SK-N-SH (cell line): ENCODE results near the gene POLG2. TPM values are rescaled to one million over a fixed set of nuclear protein-coding genes. Genes with fewer than 3 reads are reported as not detected.

ENCODE experiments used
- CTCF ChIA-PET: fragments of 300-600, 350-600 bp; formaldehyde crosslinking; extraction: SDS; loops from one replicate; lab custom pipeline; 2021; lab: Yijun Ruan, JAX
- POLR2A ChIA-PET: fragments of 350-600 bp; sonication (Branson Sonifier 250); formaldehyde crosslinking; extraction: SDS; loops from one replicate; lab custom pipeline; 2020; ENCODE audit warnings: antibody characterized with exemption, inconsistent platforms; lab: Yijun Ruan, JAX
- DNase-seq: peaks from one replicate; pipeline ENCODE4 v3.0.0; 2012
- H2AFZ ChIP-seq: fragments of 200-600 bp; sonication (generic); 2 replicates; pipeline ENCODE4 v1.8.1; 2016; ENCODE audit warnings: antibody characterized with exemption, mild to moderate bottlenecking, low read depth
- H3F3A ChIP-seq: fragments of 200-600 bp; sonication (generic); replicated peaks from 2 replicates; pipeline ENCODE3; 2016; ENCODE audit warnings: antibody characterized with exemption, mild to moderate bottlenecking; ENCODE audit not compliant: insufficient read depth
- H3K27ac ChIP-seq, 2 experiments: fragments of 200-500 bp in 1 of 2; fragments of 200-600 bp in 1 of 2; sonication (Bioruptor generic) in 1 of 2; sonication (generic), shearing (Covaris generic) in 1 of 2; 2 replicates each; pipeline versions ENCODE4 v1.5.1 to v1.6.1; 2014 to 2016; ENCODE audit warnings: low read depth in 2 of 2, inconsistent platforms in 1 of 2, low read length in 1 of 2, mild to moderate bottlenecking in 1 of 2, mixed read lengths in 1 of 2
- H3K27me3 ChIP-seq: fragments of 200-600 bp; sonication (generic), shearing (Covaris generic); 2 replicates; pipeline ENCODE4 v1.6.1; 2016; ENCODE audit warnings: mixed run types; ENCODE audit not compliant: insufficient read depth
- H3K36me3 ChIP-seq, 2 experiments: fragments of 200-500 bp in 1 of 2; fragments of 200-600 bp in 1 of 2; sonication (Bioruptor generic) in 1 of 2; sonication (generic) in 1 of 2; replicated peaks in 1 of 2; 2 replicates each; pipeline versions ENCODE3 to v1.5.1; 2014 to 2016; ENCODE audit warnings: low read length in 1 of 2, mild to moderate bottlenecking in 1 of 2; ENCODE audit not compliant: insufficient read depth in 2 of 2, control insufficient read depth in 1 of 2
- H3K4me1 ChIP-seq, 2 experiments: fragments of 200-500 bp in 1 of 2; fragments of 200-600 bp in 1 of 2; sonication (Bioruptor generic) in 1 of 2; sonication (generic), shearing (Covaris generic) in 1 of 2; 2 replicates each; pipeline versions ENCODE4 v1.5.1 to v1.6.1; 2014 to 2016; ENCODE audit warnings: low read depth in 1 of 2, low read length in 1 of 2, mixed run types in 1 of 2; ENCODE audit not compliant: insufficient read depth in 2 of 2, control insufficient read depth in 1 of 2
- H3K4me2 ChIP-seq: fragments of 200-600 bp; sonication (generic), shearing (Covaris generic); 2 replicates; pipeline ENCODE4 v1.6.1; 2017; ENCODE audit warnings: mixed run types
- H3K4me3 ChIP-seq, 2 experiments: fragments of 200-500 bp in 1 of 2; fragments of 200-600 bp in 1 of 2; sonication (Bioruptor generic) in 1 of 2; sonication (generic), shearing (Covaris generic) in 1 of 2; 2 replicates each; pipeline versions ENCODE4 v1.5.1 to v1.8.1; 2014 to 2016; ENCODE audit warnings: low read depth in 2 of 2, inconsistent platforms in 1 of 2, low read length in 1 of 2, mild to moderate bottlenecking in 1 of 2, mixed read lengths in 1 of 2, moderate library complexity in 1 of 2
- H3K79me2 ChIP-seq: fragments of 200-600 bp; sonication (generic); 2 replicates; pipeline ENCODE4 v1.8.1; 2017; ENCODE audit warnings: mild to moderate bottlenecking; ENCODE audit not compliant: insufficient read depth
- H3K9ac ChIP-seq: fragments of 200-600 bp; sonication (generic); 2 replicates; pipeline ENCODE4 v1.6.1; 2017; ENCODE audit warnings: mixed run types
- H3K9me2 ChIP-seq: fragments of 200-600 bp; sonication (generic); 2 replicates; pipeline ENCODE4 v1.6.1; 2017; ENCODE audit warnings: mixed run types
- H3K9me3 ChIP-seq: fragments of 200-600 bp; sonication (generic); 2 replicates; pipeline ENCODE4 v1.6.1; 2017; ENCODE audit warnings: mixed run types, mild to moderate bottlenecking, moderate library complexity
- H4K20me1 ChIP-seq: fragments of 200-600 bp; sonication (generic); 2 replicates; pipeline ENCODE4 v1.6.1; 2017; ENCODE audit warnings: mild to moderate bottlenecking, mixed run types; ENCODE audit not compliant: insufficient read depth
- CHD2 ChIP-seq: fragments of 150-350 bp; IDR thresholded peaks from 2 replicates; pipeline ENCODE4 v1.6.1; 2018; ENCODE audit warnings: low read length; ENCODE audit not compliant: partially characterized antibody
- EP300 ChIP-seq, 2 experiments: IDR thresholded peaks; 2 replicates each; pipeline versions ENCODE4 v1.4.0 to v1.6.1; 2012; ENCODE audit warnings: borderline replicate concordance in 1 of 2, low read depth in 1 of 2, low read length in 1 of 2
- FOXM1 ChIP-seq: IDR thresholded peaks from 2 replicates; pipeline ENCODE4 v1.4.0; 2012; ENCODE audit warnings: low read depth, mild to moderate bottlenecking
- GATA2 ChIP-seq: sonication (generic); formaldehyde crosslinking; IDR thresholded peaks from 2 replicates; pipeline ENCODE4 v1.5.0; 2020; ENCODE audit warnings: mild to moderate bottlenecking, missing genetic modification reagents
- NFIC ChIP-seq: IDR thresholded peaks from 2 replicates; pipeline ENCODE4 v1.4.0; 2012; ENCODE audit warnings: borderline replicate concordance
- POLR2AphosphoS5 ChIP-seq: IDR thresholded peaks from 2 replicates; pipeline ENCODE4 v1.6.1; 2012; ENCODE audit warnings: low read depth, low read length
- RAD21 ChIP-seq: IDR thresholded peaks from 2 replicates; pipeline ENCODE4 v1.6.1; 2012; ENCODE audit warnings: mild to moderate bottlenecking, low read length
- RCOR1 ChIP-seq: fragments of 150-350 bp; IDR thresholded peaks from 2 replicates; pipeline ENCODE4 v1.6.1; 2017; ENCODE audit warnings: antibody characterized with exemption, low read length
- RXRA ChIP-seq: IDR thresholded peaks from 2 replicates; pipeline ENCODE4 v1.4.0; 2012; ENCODE audit warnings: low read depth, mild to moderate bottlenecking, borderline replicate concordance
- SIN3A ChIP-seq: IDR thresholded peaks from 2 replicates; pipeline ENCODE4 v1.6.1; 2012; ENCODE audit warnings: low read depth, mild to moderate bottlenecking, low read length, moderate library complexity, borderline replicate concordance
- TAF1 ChIP-seq: IDR thresholded peaks from 2 replicates; pipeline ENCODE4 v1.6.1; 2012; ENCODE audit warnings: low read depth, mild to moderate bottlenecking, low read length, moderate library complexity, borderline replicate concordance
- TCF12 ChIP-seq: IDR thresholded peaks from 2 replicates; pipeline ENCODE4 v1.4.0; 2012
- TEAD4 ChIP-seq: IDR thresholded peaks from 2 replicates; pipeline ENCODE4 v1.4.0; 2012; ENCODE audit warnings: mild to moderate bottlenecking, borderline replicate concordance; ENCODE audit not compliant: insufficient read depth
- WGBS: methylation state at CpG from one replicate; pipeline ENCODE4 v1.1.6; 2017; ENCODE audit warnings: low lambda C conversion rate; 5-methylcytosine and 5-hydroxymethylcytosine counted together
- polyA plus RNA-seq, 3 experiments: library from polyadenylated mRNA; depleted of rRNA; stranded (reverse); fragments of >200 nt; gene quantifications; 2 replicates each; pipeline ENCODE4 v1.2.3, GENCODE V29; 2012
- TF ChIP-seq, protein P1 (sequence below): fragments of 200-600 bp; sonication (generic); IDR thresholded peaks from 2 replicates; pipeline ENCODE4 v1.6.1; 2017; ENCODE audit warnings: antibody characterized with exemption, mild to moderate bottlenecking, moderate library complexity
- TF ChIP-seq, protein P2 (sequence below): IDR thresholded peaks from 2 replicates; pipeline ENCODE4 v1.4.0; 2012; ENCODE audit warnings: low read depth, borderline replicate concordance
- TF ChIP-seq, protein P3 (sequence below): IDR thresholded peaks from 2 replicates; pipeline ENCODE4; 2012
- TF ChIP-seq, protein P4 (sequence below): IDR thresholded peaks from 2 replicates; pipeline ENCODE4 v1.4.0; 2012; ENCODE audit warnings: low read depth

POLG2 gene
- polyA plus RNA-seq, 1 of the 3 experiments (the other 2 are of a cell fraction): 18.0 TPM

DNA sequence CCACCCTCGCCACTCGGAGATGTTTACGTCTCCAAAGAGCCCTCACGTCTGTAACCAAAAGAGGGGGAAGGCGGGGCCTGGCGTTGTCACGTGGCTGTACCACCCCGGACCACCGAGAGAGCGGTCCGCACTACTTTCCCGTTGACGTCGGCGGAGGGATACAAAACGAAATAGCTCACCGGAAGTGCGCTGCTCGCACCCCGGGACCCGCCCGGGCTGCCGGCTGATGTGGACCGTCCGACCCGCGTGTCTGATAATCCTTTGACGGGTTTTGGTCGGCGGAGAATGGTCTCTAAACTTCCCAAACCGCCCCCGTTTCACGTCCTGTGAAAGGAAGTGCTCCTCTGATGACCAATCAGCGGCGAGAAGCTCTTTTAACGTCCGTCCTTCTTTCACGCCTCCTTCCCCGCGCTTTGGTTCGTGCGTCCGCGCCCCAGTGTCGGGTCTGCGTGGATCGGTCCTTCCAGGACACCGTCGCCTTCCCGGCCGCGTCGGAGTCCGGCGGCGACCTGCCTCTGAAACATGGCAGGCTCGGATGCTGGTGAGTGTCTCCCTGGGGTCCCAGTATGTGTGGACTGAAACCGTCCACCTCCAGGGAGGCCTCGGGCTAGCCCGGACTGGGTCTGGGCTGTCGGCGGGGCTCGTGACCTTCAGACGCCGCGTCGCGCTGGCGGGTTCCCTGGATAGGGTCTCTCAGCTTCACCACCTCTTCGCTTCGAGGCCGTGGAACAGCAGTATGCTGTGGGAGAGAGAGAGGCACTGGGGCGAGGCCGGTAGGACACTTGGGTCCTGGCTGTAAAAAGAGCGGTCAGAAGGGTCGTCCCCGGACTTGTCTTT is 9.9 kb upstream of the POLG2 start, which contains the start of gene CEP95 (continued):
- TF ChIP-seq TEAD4 (no peak), TAF1 (peak; percentile 89), RXRA (peak; percentile 48; the same call in 1 of the 2 replicates), CHD2 (peak; percentile 96), NFIC (peak; percentile 16; the same call in 1 of the 2 replicates), FOXM1 (peak; percentile 77; the same call in 1 of the 2 replicates)
- TF ChIP-seq, protein P1, sequence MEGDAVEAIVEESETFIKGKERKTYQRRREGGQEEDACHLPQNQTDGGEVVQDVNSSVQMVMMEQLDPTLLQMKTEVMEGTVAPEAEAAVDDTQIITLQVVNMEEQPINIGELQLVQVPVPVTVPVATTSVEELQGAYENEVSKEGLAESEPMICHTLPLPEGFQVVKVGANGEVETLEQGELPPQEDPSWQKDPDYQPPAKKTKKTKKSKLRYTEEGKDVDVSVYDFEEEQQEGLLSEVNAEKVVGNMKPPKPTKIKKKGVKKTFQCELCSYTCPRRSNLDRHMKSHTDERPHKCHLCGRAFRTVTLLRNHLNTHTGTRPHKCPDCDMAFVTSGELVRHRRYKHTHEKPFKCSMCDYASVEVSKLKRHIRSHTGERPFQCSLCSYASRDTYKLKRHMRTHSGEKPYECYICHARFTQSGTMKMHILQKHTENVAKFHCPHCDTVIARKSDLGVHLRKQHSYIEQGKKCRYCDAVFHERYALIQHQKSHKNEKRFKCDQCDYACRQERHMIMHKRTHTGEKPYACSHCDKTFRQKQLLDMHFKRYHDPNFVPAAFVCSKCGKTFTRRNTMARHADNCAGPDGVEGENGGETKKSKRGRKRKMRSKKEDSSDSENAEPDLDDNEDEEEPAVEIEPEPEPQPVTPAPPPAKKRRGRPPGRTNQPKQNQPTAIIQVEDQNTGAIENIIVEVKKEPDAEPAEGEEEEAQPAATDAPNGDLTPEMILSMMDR: no peak
- TF ChIP-seq, protein P2, sequence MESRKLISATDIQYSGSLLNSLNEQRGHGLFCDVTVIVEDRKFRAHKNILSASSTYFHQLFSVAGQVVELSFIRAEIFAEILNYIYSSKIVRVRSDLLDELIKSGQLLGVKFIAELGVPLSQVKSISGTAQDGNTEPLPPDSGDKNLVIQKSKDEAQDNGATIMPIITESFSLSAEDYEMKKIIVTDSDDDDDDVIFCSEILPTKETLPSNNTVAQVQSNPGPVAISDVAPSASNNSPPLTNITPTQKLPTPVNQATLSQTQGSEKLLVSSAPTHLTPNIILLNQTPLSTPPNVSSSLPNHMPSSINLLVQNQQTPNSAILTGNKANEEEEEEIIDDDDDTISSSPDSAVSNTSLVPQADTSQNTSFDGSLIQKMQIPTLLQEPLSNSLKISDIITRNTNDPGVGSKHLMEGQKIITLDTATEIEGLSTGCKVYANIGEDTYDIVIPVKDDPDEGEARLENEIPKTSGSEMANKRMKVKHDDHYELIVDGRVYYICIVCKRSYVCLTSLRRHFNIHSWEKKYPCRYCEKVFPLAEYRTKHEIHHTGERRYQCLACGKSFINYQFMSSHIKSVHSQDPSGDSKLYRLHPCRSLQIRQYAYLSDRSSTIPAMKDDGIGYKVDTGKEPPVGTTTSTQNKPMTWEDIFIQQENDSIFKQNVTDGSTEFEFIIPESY: peak; percentile 9; the same call in 1 of the 2 replicates
- TF ChIP-seq, protein P3, sequence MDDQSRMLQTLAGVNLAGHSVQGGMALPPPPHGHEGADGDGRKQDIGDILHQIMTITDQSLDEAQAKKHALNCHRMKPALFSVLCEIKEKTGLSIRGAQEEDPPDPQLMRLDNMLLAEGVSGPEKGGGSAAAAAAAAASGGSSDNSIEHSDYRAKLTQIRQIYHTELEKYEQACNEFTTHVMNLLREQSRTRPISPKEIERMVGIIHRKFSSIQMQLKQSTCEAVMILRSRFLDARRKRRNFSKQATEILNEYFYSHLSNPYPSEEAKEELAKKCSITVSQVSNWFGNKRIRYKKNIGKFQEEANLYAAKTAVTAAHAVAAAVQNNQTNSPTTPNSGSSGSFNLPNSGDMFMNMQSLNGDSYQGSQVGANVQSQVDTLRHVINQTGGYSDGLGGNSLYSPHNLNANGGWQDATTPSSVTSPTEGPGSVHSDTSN: peak; percentile 91

DNA sequence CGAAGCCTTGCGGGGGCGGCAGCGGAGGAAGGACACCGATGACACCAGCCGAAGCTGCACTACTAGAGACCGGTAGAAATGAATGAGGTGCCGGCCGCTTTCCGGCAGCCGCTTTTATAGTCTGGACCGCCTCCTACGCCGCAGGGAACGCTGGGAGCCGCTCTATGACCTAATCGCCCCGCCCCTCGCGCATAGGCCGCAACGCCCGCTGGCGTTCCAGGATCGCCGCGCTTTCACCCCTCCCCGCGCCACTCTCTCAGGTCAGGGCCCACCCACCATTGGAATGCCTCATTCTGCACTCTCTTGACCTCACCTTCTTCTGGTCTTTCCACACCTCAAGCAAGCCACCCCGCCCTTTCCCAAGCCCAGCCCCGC is 9.3 kb upstream of the POLG2 start, which contains the start of gene DDX5:
Gene DDX5, minus strand, starts transcription at position 89 of the 375 bp plus-strand sequence. CDS start 170 bp downstream, outside the sequence.
- ChIA-PET POLR2A (interaction anchor here (0.6 to 4.1 kb wide), 20 partner anchors 9 to 679 kb away, joined by 3 to 140 read pairs (median 6); partner anchors contain the start of genes FTSJ3, POLG2, PSMC5 and SMARCD2), CTCF (interaction anchor here (1.0 to 13.6 kb wide), 9 partner anchors 9 to 231 kb away, joined by 3 to 122 read pairs (median 8); partner anchors contain the start of gene POLG2)
- Histone ChIP-seq H3K4me2 (peak within 1 kb of the TSS; percentile 86), H3K4me3 (peak within 1 kb of the TSS; percentile 74 to 96), H4K20me1 (peaks cover 69% of the 10 kb centered on the region), H2AFZ (peak within 1 kb of the TSS; percentile 56; the same call in 1 of the 2 replicates), H3F3A (peaks cover 47% of the 10 kb centered on the region), H3K9me3 (no peaks in the 10 kb centered on the region), H3K4me1 (peaks cover 26 to 34% of the 10 kb centered on the region in 2 experiments), H3K36me3 (peaks cover 65 to 67% of the 10 kb centered on the region in 2 experiments), H3K27me3 (no peaks in the 10 kb centered on the region), H3K27ac (peak within 1 kb of the TSS; percentile 98 to 100), H3K9ac (peak within 1 kb of the TSS; percentile 100), H3K9me2 (no peaks in the 10 kb centered on the region), H3K79me2 (peaks cover 93% of the 10 kb centered on the region)
- peak; percentile 97 for DNase-seq
- WGBS: 1% methylated on average over 31 of the region's 31 CpGs
- peak; percentile 100 for TF ChIP-seq TAF1
- peak; percentile 99 for TF ChIP-seq SIN3A
- TF ChIP-seq RCOR1: peak; percentile 6; the same call in 1 of the 2 replicates
- no peak for TF ChIP-seq GATA2
- TF ChIP-seq, protein P2: no peak
- TF ChIP-seq TEAD4: no peak
- TF ChIP-seq EP300 (IDR thresholded peaks at IDR 0.05; ENCODE audit: borderline replicate concordance in 1 of 2, low read depth in 1 of 2, low read length in 1 of 2): peak in 1 of 2 experiments; percentile 18; a peak in 1 of 4 replicates
- no peak for TF ChIP-seq TCF12
- TF ChIP-seq, protein P1: no peak
- TF ChIP-seq, protein P4, sequence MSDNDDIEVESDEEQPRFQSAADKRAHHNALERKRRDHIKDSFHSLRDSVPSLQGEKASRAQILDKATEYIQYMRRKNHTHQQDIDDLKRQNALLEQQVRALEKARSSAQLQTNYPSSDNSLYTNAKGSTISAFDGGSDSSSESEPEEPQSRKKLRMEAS: no peak
- peak; percentile 39 for TF ChIP-seq NFIC
- peak; percentile 100 for TF ChIP-seq POLR2AphosphoS5
- no peak for TF ChIP-seq RAD21
